Stimulated activated CD4-positive, alpha-beta T cell treated with anti-CD3 and anti-CD28 coated beads, Interleukin-2, amount 100 ng/mL, for 24 hours (primary cell): ENCODE measurements around the gene PROSER3.
"Not testable (repeated sequence)": the region's sequence is repeated elsewhere in the genome, so short reads cannot be mapped to it uniquely, and the experiment has no call there.

Source experiments
- DNase-seq, 2 donors: peaks; one replicate each; pipeline ENCODE4 v3.0.0-alpha.2; 2020

PROSER3 gene

DNA sequence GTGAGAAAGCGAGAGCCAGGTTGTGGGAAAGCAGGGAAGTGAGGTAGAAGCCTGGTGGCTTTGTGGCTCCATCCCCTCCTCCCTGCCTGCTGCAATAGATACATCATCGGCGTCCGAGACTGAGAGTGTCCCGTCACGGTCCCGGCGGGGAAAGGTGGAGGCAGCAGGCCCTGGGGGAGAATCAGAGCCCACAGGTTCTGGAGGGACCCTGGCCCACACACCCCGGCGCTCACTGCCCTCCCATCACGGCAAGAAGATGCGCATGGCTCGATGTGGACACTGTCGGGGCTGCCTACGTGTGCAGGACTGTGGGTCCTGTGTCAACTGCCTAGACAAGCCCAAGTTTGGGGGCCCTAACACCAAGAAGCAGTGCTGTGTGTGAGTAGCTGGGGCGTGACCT is 35.1 kb upstream of the PROSER3 start:
- DNase-seq, result no peak

- DNase-seq, result no peak
Measured at GRCh38 chr19:35723671-35724070, 34.3 kb upstream of the PROSER3 start.

DNA sequence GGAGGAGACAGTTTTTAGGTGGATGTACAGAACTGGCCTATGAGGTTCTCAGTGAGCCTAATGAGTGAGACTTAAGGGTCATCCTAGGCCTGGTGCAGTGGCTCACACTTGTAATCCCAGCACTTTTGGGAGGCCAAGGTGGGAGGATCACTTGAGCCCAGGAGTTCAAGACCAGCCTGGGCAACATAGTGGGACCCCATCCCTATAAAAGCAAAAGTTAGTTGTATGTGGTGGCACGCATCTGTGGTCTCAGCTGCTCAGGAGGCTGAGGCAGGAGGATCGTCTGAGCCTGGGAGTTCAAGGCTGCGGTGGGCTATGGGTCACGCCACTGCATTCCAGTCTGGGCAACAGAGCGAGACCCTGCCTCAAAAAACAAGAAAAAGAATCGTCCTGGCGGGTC is 33.8 kb upstream of the PROSER3 start:
- DNase-seq, result not testable (repeated sequence)

DNA sequence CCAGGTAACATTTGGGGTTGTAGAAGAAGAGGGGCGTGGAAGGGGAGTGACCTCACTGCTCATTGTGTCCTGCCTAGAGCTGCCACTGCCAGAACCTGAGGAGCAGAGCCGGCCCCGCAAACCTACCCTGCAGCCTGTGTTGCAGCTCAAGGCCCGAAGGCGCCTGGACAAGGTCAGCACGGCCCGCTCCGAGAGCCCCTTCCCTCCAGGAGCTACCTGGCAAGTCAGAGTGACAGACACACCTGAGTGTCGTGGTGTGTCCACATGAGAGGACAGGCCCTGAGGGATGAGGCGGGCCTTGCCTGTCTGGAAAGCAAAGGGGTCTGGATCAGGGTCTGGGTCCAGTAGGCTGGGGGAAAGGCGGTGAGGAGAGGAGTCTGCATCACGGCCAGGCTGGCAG is 33.4 kb upstream of the PROSER3 start:
- DNase-seq, result no peak

GRCh38 chr19:35725216-35725861 is 32.6 kb upstream of the PROSER3 start:
- DNase-seq, result no peak

DNA sequence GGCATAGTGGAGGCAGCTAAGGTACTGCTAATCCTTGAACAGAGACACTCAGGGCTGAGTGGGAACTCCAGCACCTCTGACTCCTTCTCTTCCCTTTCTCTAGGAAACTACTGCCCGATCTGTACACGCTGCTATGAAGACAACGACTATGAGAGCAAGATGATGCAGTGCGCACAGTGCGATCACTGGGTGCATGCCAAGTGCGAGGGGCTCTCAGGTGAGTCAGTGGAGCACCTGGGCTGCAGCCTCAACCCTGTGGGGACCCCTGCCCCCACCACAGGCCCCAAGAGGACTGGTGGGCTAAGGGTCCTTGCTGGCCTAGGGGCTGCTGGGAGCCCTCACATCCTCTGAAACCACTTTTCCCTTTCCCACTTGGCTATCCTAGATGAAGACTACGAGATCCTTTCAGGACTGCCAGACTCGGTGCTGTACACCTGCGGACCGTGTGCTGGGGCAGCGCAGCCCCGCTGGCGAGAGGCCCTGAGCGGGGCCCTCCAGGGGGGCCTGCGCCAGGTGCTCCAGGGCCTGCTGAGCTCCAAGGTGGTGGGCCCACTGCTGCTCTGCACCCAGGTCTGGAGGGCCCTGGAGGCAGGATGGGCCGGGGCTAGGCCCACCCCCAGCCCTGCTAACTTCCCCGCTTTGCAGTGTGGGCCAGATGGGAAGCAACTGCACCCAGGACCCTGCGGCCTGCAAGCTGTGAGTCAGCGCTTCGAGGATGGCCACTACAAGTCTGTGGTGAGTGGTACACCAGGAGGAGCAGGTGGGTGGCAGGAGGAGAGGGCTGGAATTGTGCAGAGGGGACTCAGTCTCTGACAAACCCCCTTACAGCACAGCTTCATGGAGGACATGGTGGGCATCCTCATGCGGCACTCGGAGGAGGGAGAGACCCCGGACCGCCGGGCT is 30.7 kb upstream of the PROSER3 start:
- DNase-seq, result no peak

- no peak for DNase-seq
Measured at GRCh38 chr19:35727956-35728706, 29.8 kb upstream of the PROSER3 start.

DNA sequence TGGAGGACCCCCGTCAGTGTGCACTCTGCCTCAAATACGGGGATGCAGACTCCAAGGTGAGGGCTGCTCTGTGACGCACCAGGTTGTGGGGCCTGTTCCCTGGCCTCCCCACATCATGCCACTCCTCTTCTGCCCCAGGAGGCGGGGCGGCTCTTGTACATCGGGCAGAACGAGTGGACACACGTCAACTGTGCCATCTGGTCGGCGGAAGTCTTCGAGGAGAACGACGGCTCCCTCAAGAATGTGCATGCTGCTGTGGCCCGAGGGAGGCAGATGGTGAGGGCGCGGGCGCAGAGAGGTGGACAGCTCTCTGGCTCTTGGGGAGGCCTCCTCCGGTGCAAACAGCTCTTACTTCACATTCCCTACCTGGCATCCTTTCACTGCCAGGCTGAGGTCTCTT is 29.0 kb upstream of the PROSER3 start:
- no peak for DNase-seq

GRCh38 chr19:35729763-35730162 is 28.2 kb upstream of the PROSER3 start:
- no peak for DNase-seq

DNA sequence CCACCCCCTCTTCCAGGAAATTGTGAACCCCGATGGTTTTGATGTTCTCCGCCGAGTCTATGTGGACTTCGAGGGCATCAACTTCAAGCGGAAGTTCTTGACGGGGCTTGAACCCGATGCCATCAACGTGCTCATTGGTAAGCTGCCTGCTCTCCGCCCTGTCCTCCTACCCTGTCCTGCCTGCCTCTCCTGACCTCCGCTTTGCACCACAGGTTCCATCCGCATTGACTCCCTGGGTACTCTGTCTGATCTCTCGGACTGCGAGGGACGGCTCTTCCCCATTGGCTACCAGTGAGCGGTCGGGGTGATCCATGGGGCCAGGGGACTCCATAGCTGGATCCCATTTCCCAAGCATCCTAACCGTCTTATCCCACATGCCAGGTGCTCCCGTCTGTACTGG is 27.6 kb upstream of the PROSER3 start:
- DNase-seq, result no peak

- DNase-seq, result no peak
Measured at GRCh38 chr19:35731353-35731752, 26.6 kb upstream of the PROSER3 start.

GRCh38 chr19:35731779-35732405 is 26.1 kb upstream of the PROSER3 start:
- DNase-seq, result no peak

DNA sequence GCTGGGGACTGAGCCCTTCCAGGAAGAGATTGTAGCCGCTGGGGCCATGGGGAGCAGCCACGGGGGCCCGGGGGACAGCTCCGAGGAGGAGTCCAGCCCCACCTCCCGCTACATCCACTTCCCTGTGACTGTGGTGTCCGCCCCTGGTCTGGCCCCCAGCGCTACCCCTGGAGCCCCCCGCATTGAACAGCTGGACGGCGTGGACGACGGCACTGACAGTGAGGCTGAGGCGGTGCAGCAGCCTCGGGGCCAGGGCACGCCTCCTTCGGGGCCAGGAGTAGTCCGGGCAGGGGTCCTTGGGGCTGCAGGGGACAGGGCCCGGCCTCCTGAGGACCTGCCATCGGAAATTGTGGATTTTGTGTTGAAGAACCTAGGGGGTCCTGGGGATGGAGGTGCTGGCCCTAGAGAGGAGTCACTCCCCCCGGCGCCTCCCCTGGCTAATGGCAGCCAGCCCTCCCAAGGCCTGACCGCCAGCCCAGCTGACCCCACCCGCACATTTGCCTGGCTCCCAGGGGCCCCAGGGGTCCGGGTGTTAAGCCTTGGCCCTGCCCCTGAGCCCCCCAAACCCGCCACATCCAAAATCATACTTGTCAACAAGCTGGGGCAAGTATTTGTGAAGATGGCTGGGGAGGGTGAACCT is 25.3 kb upstream of the PROSER3 start:
- DNase-seq, result no peak

GRCh38 chr19:35733180-35734125 is 24.5 kb upstream of the PROSER3 start:
- no peak for DNase-seq

- no peak for DNase-seq
Measured at GRCh38 chr19:35734273-35734672, 23.7 kb upstream of the PROSER3 start.

- DNase-seq, result no peak
Measured at GRCh38 chr19:35734889-35735288, 23.1 kb upstream of the PROSER3 start.

- no peak for DNase-seq
Measured at GRCh38 chr19:35736913-35737886, 20.8 kb upstream of the PROSER3 start.

- no peak for DNase-seq
Measured at GRCh38 chr19:35738021-35738886, 19.7 kb upstream of the PROSER3 start.

DNA sequence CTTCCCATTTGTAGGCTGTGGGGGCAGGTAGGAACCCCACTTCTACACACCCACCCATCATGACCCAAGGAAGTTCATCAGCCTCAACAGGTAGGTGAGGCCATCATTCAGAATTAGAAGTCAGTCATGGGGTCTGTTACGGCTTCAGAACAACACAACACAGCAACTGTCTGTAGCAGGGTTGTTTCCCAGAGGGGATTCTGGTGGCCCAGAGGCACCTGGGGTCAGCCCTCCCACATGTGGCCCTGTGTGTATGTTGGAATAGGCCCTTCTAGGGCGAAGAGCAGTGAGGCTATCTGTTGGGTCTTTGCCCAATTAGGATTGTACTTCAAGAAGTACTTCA is 19.1 kb upstream of the PROSER3 start:
- DNase-seq, result no peak
